ENCODE measurements around the gene SCG5.

GRCh38 chr15:32671339-32672325 is 30.1 kb downstream of the SCG5 start:
- no peak for TF ChIP-seq CTCF (IDR thresholded peaks at IDR 0.05)
- no peak for TF ChIP-seq POLR2A (IDR thresholded peaks at IDR 0.05; ENCODE audit: low read depth)
